Osteocyte (in vitro differentiated cells): ENCODE data around the gene DIAPH2. TPM values are rescaled to one million over a fixed set of nuclear protein-coding genes. Genes with fewer than 3 reads are reported as not detected.

Experiments
- DNase-seq: peaks from one replicate; pipeline ENCODE4 v3.0.0; 2021; ENCODE audit warnings: mixed read lengths; ENCODE audit not compliant: unreplicated experiment; ENCODE audit errors: extremely low spot score
- H3K27ac Mint-ChIP-seq: one replicate; pipeline ENCODE4 v1.8.0; 2021; ENCODE audit warnings: mild to moderate bottlenecking, mixed read lengths; ENCODE audit not compliant: unreplicated experiment
- H3K27me3 Mint-ChIP-seq: one replicate; pipeline ENCODE4 v1.8.0; 2021; ENCODE audit warnings: mixed read lengths; ENCODE audit not compliant: unreplicated experiment
- H3K36me3 Mint-ChIP-seq: one replicate; pipeline ENCODE4 v1.8.0; 2021; ENCODE audit warnings: mixed read lengths; ENCODE audit not compliant: unreplicated experiment
- H3K4me1 Mint-ChIP-seq: one replicate; pipeline ENCODE4 v1.8.0; 2021; ENCODE audit warnings: mixed read lengths; ENCODE audit not compliant: unreplicated experiment
- H3K4me3 Mint-ChIP-seq: one replicate; pipeline ENCODE4 v1.8.0; 2021; ENCODE audit warnings: mild to moderate bottlenecking, moderate library complexity, mixed read lengths; ENCODE audit not compliant: unreplicated experiment
- H3K9me3 Mint-ChIP-seq: one replicate; pipeline ENCODE4 v1.8.0; 2021; ENCODE audit warnings: mixed read lengths; ENCODE audit not compliant: unreplicated experiment
- total RNA-seq: library from RNA; stranded (reverse); gene quantifications from 2 replicates; pipeline ENCODE4 v1.2.1, GENCODE V29; 2021
- TF ChIP-seq, protein P1 (sequence below): fragments of 200-600 bp; sonication (generic); IDR thresholded peaks from 2 replicates; pipeline ENCODE4 v1.5.0; 2021; ENCODE audit warnings: antibody characterized with exemption, mild to moderate bottlenecking, moderate library complexity

DIAPH2 gene
- total RNA-seq, 1 donor from 2014 or later, result 9.3 TPM

DNA sequence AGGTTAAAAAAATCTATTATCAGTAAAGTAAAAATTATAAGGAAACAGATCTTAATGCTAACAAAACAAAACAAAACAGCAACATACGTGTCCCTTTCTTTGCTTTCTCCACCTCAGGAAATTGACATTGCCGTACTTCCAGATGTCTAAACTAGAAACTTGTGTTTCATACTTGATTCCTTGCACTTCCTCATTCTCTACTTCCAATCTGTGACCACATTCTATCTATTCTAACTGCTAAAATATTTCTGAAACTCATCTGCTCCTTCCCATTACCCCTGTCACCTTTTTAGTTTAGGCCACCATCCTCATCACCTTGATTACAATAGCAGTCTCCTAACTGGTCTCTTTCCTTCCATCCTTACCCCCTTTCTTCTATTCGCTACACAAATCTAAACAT lies 176.6 kb downstream of the DIAPH2 start:
- DNase-seq, result no peak
- Mint-ChIP-seq H3K4me1 (no peaks in the 10 kb centered on the region), H3K36me3 (no peaks in the 10 kb centered on the region), H3K27me3 (no peaks in the 10 kb centered on the region), H3K4me3 (no peak overlapping the region), H3K9me3 (no peaks in the 10 kb centered on the region), H3K27ac (no peak overlapping the region)
- TF ChIP-seq, protein P1, sequence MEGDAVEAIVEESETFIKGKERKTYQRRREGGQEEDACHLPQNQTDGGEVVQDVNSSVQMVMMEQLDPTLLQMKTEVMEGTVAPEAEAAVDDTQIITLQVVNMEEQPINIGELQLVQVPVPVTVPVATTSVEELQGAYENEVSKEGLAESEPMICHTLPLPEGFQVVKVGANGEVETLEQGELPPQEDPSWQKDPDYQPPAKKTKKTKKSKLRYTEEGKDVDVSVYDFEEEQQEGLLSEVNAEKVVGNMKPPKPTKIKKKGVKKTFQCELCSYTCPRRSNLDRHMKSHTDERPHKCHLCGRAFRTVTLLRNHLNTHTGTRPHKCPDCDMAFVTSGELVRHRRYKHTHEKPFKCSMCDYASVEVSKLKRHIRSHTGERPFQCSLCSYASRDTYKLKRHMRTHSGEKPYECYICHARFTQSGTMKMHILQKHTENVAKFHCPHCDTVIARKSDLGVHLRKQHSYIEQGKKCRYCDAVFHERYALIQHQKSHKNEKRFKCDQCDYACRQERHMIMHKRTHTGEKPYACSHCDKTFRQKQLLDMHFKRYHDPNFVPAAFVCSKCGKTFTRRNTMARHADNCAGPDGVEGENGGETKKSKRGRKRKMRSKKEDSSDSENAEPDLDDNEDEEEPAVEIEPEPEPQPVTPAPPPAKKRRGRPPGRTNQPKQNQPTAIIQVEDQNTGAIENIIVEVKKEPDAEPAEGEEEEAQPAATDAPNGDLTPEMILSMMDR, result no peak

DNA sequence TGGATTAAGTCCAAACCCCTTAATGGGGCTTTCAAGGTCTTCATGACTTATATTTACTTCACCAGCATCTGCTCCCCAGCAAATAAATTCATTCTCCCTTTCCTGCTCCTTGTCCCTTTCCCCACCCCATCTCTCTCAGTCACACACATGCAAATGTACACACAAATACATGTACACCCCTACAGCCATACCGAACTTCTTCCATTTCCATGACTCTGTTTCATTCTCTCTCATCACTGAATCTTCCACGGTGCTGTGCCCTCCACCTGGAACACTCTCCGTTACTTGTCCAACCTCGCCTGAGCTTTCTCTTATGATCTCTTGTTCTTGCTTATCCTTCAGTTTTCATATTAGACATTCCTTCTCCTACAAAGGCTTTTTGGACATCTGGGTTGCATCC lies 177.0 kb downstream of the DIAPH2 start:
- no peak overlapping the region for H3K27ac Mint-ChIP-seq
- no peaks in the 10 kb centered on the region for H3K4me1 Mint-ChIP-seq
- no peaks in the 10 kb centered on the region for H3K27me3 Mint-ChIP-seq
- no peaks in the 10 kb centered on the region for H3K9me3 Mint-ChIP-seq
- no peak overlapping the region for H3K4me3 Mint-ChIP-seq
- TF ChIP-seq, protein P1, result no peak
- no peaks in the 10 kb centered on the region for H3K36me3 Mint-ChIP-seq
- no peak for DNase-seq

DNA sequence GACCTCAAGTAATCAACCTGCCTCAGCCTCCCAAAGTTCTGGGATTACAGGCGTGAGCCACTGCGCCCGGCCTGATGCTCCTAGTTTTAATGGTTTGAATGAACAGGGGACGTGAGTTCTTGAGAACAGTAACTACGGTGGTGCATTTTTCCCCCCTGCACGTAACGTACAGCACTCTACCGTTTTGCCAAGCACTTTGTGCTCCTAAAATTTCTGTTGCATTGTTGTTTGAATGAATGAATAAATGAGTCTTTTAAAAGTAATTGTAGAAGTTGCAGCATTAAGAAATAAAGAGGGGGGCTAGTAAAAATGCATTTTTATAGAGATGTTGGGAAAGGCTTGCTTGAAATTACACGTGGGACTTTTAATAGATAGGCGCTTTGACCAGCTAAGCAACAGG lies 199.0 kb downstream of the DIAPH2 start, which contains the start of gene RPA4:
RPA4 (plus strand) TSS at position 301 of the 400 bp plus-strand sequence. CDS start 403 bp downstream, outside the sequence.
- Mint-ChIP-seq H3K4me1 (peaks cover 2% of the 10 kb centered on the region), H3K4me3 (no peak within 1 kb of the TSS), H3K36me3 (no peaks in the 10 kb centered on the region), H3K27me3 (no peaks in the 10 kb centered on the region), H3K27ac (no peak within 1 kb of the TSS), H3K9me3 (no peaks in the 10 kb centered on the region)
- TF ChIP-seq, protein P1, result no peak
- DNase-seq, result no peak

GRCh38 chrX:96884027-96884426 lies 199.4 kb downstream of the DIAPH2 start:
- Mint-ChIP-seq H3K27ac (no peak overlapping the region), H3K9me3 (no peaks in the 10 kb centered on the region), H3K4me3 (no peak overlapping the region), H3K4me1 (peaks cover 2% of the 10 kb centered on the region), H3K36me3 (no peaks in the 10 kb centered on the region), H3K27me3 (no peaks in the 10 kb centered on the region)
- no peak for DNase-seq
- TF ChIP-seq, protein P1, result no peak

DNA sequence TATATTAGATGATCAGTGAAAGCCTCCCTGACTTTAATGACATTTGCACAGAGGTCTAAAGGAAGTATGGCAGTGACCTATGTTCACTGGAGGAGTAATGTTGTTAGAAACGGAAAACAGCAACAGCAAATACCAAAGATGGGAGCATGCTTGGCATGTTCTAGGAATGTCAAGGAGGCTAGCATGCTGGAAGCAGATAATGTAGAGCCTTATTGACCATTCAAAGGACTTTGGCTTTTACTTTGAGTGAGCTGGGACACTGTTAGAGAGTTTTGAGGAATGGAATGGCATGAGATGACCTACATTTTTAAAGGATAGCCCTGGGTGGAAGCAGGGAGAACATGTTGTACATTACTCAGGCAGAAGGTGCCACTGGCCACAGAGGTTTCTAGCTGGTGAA lies 205.1 kb downstream of the DIAPH2 start:
- H3K36me3 Mint-ChIP-seq, result no peaks in the 10 kb centered on the region
- H3K27me3 Mint-ChIP-seq, result no peaks in the 10 kb centered on the region

More for the DNA sequence above, 205.1 kb downstream of the DIAPH2 start:
- no peak for DNase-seq
- H3K9me3 Mint-ChIP-seq, result no peaks in the 10 kb centered on the region
- no peak overlapping the region for H3K27ac Mint-ChIP-seq
- TF ChIP-seq, protein P1, result no peak
- peaks cover 2% of the 10 kb centered on the region for H3K4me1 Mint-ChIP-seq
- H3K4me3 Mint-ChIP-seq, result no peak overlapping the region
